GM23338 (cell line): ENCODE measurements around the gene SON. TPM values are rescaled to one million over a fixed set of nuclear protein-coding genes. Genes with fewer than 3 reads are reported as not detected.

Experiments used
- ATAC-seq: fragments of 200-7000 bp; cut with Tn5 transposase; 3 replicates; pipeline ENCODE4 v1.9.1; 2020
- DNase-seq: peaks from one replicate; pipeline ENCODE4 v3.0.0-alpha.2; 2015; ENCODE audit warnings: low spot score
- H2AFZ ChIP-seq: fragments of 200-600 bp; sonication (generic); 2 replicates; pipeline ENCODE4 v1.8.0; 2016; ENCODE audit warnings: antibody characterized with exemption, mild to moderate bottlenecking, moderate library complexity
- H3F3A ChIP-seq: fragments of 200-600 bp; sonication (generic); replicated peaks from 2 replicates; pipeline ENCODE4 v1.8.0; 2017; ENCODE audit warnings: antibody characterized with exemption, mixed run types, low read depth
- H3K27ac ChIP-seq: fragments of 200-600 bp; sonication (generic); 2 replicates; pipeline ENCODE4 v1.6.1; 2016; ENCODE audit warnings: low read depth
- H3K27me3 ChIP-seq: fragments of 200-600 bp; sonication (generic); 2 replicates; pipeline ENCODE4 v1.8.0; 2016; ENCODE audit warnings: mild to moderate bottlenecking, mixed run types, moderate library complexity; ENCODE audit not compliant: insufficient read depth
- H3K36me3 ChIP-seq: fragments of 200-600 bp; sonication (generic); 2 replicates; pipeline ENCODE4 v1.8.0; 2016; ENCODE audit warnings: mild to moderate bottlenecking; ENCODE audit not compliant: insufficient read depth
- H3K4me1 ChIP-seq: fragments of 200-600 bp; sonication (generic); 2 replicates; pipeline ENCODE4 v1.8.0; 2016; ENCODE audit warnings: mild to moderate bottlenecking, moderate library complexity; ENCODE audit not compliant: insufficient read depth
- H3K4me2 ChIP-seq: fragments of 200-600 bp; sonication (generic); 2 replicates; pipeline ENCODE4 v1.7.1; 2017; ENCODE audit warnings: mixed run types
- H3K4me3 ChIP-seq: fragments of 200-600 bp; sonication (generic); 2 replicates; pipeline ENCODE4 v1.6.1; 2016; ENCODE audit warnings: mixed run types
- H3K79me2 ChIP-seq: fragments of 200-600 bp; sonication (generic); replicated peaks from 2 replicates; pipeline ENCODE4 v1.8.0; 2017; ENCODE audit warnings: mild to moderate bottlenecking; ENCODE audit not compliant: insufficient read depth
- H3K9me2 ChIP-seq: fragments of 200-600 bp; sonication (generic); 2 replicates; pipeline ENCODE4 v1.8.0; 2017; ENCODE audit not compliant: insufficient read depth
- H4K20me1 ChIP-seq: fragments of 200-600 bp; sonication (generic); replicated peaks from 2 replicates; pipeline ENCODE4 v1.8.0; 2017; ENCODE audit warnings: mild to moderate bottlenecking; ENCODE audit not compliant: insufficient read depth
- H3K27ac Mint-ChIP-seq: 2 replicates; pipeline ENCODE4 v1.8.0; 2020; ENCODE audit warnings: inconsistent platforms, mild to moderate bottlenecking, moderate library complexity, mixed read lengths
- H3K27me3 Mint-ChIP-seq: 3 replicates; pipeline ENCODE4 v1.8.0; 2022; ENCODE audit warnings: low read depth, mild to moderate bottlenecking, moderate library complexity, mixed read lengths, inconsistent platforms; ENCODE audit not compliant: insufficient read depth, poor library complexity
- H3K36me3 Mint-ChIP-seq: 3 replicates; pipeline ENCODE4 v1.8.0; 2021; ENCODE audit warnings: low read depth, mild to moderate bottlenecking, inconsistent platforms, moderate library complexity, mixed read lengths
- H3K4me1 Mint-ChIP-seq: 3 replicates; pipeline ENCODE4 v1.8.0; 2020; ENCODE audit warnings: mild to moderate bottlenecking, inconsistent platforms, mixed read lengths
- H3K4me3 Mint-ChIP-seq: 3 replicates; pipeline ENCODE4 v1.8.0; 2021; ENCODE audit warnings: moderate library complexity, mild to moderate bottlenecking, inconsistent platforms, mixed read lengths
- H3K9me3 Mint-ChIP-seq: 3 replicates; pipeline ENCODE4 v1.8.0; 2020; ENCODE audit warnings: moderate library complexity, mild to moderate bottlenecking, inconsistent platforms, mixed read lengths
- CREB1 ChIP-seq: fragments of 250-450 bp; sonication (Bioruptor Pico); IDR thresholded peaks from 2 replicates; pipeline ENCODE4 v1.5.0; 2020; ENCODE audit warnings: low read depth, mild to moderate bottlenecking, moderate library complexity
- CTCF ChIP-seq, 2 experiments: fragments of 200-600 bp in 1 of 2; sonication (generic) in 1 of 2; conservative IDR thresholded peaks; 2 replicates each; pipeline versions ENCODE4 v1.5.1 to v1.6.1; 2016 to 2017; ENCODE audit warnings: antibody characterized with exemption in 2 of 2, low read depth in 2 of 2, mild to moderate bottlenecking in 2 of 2, moderate library complexity in 1 of 2
- ETS1 ChIP-seq: IDR thresholded peaks from 2 replicates; pipeline ENCODE4 v1.6.1; 2016; ENCODE audit warnings: antibody characterized with exemption
- EZH2 ChIP-seq: fragments of 200-600 bp; sonication (generic); IDR thresholded peaks from one replicate; pipeline ENCODE4 v1.8.0; 2017; ENCODE audit warnings: antibody characterized with exemption, mild to moderate bottlenecking, low read depth; ENCODE audit not compliant: unreplicated experiment
- EZH2phosphoT487 ChIP-seq: fragments of 200-600 bp; sonication (generic); IDR thresholded peaks from one replicate; pipeline ENCODE4 v1.8.1; 2018; ENCODE audit warnings: antibody characterized with exemption; ENCODE audit not compliant: unreplicated experiment
- JUNB ChIP-seq: IDR thresholded peaks from one replicate; pipeline ENCODE4 v1.6.1; 2016; ENCODE audit warnings: antibody characterized with exemption; ENCODE audit not compliant: unreplicated experiment
- NANOG ChIP-seq: IDR thresholded peaks from 2 replicates; pipeline ENCODE4 v1.6.1; 2016; ENCODE audit warnings: antibody characterized with exemption, borderline replicate concordance
- POLR2AphosphoS5 ChIP-seq: IDR thresholded peaks from 2 replicates; pipeline ENCODE4 v1.6.1; 2016; ENCODE audit warnings: antibody characterized with exemption, low read depth
- REST ChIP-seq: IDR thresholded peaks from one replicate; pipeline ENCODE4 v1.6.1; 2018; ENCODE audit warnings: antibody characterized with exemption; ENCODE audit not compliant: unreplicated experiment
- STAT1 ChIP-seq: IDR thresholded peaks from one replicate; pipeline ENCODE4 v1.6.1; 2016; ENCODE audit warnings: antibody characterized with exemption; ENCODE audit not compliant: unreplicated experiment
- ZNF114 ChIP-seq: fragments of 250-450 bp; sonication (Bioruptor Pico); IDR thresholded peaks from 2 replicates; pipeline ENCODE4 v1.5.0; 2020; ENCODE audit warnings: mild to moderate bottlenecking, moderate library complexity
- ZNF331 ChIP-seq: fragments of 250-450 bp; sonication (Bioruptor Pico); IDR thresholded peaks from 2 replicates; pipeline ENCODE4 v1.5.0; 2020; ENCODE audit warnings: low read depth, mild to moderate bottlenecking, moderate library complexity
- ZNF462 ChIP-seq: fragments of 250-450 bp; sonication (Bioruptor Pico); IDR thresholded peaks from 2 replicates; pipeline ENCODE4 v1.5.0; 2020; ENCODE audit warnings: mild to moderate bottlenecking, moderate library complexity
- polyA plus RNA-seq: library from polyadenylated mRNA; unstranded; fragments of >200 nt; fragmentation: Nextera tagmentation; extraction: Ambion mirVana; gene quantifications from 2 replicates; pipeline ENCODE4 v1.2.1, GENCODE V29; 2016
- total RNA-seq: library from RNA; depleted of rRNA; stranded (reverse); fragments of >200 nt; shearing (Covaris generic); gene quantifications from 2 replicates; pipeline ENCODE4 v1.2.3, GENCODE V29; 2014

Gene SON
- total and polyA plus RNA-seq, 2 experiments from 2014 or later: 361 to 1,421 TPM

GRCh38 chr21:33546086-33546485 is 3.2 kb downstream of the SON start:
- Histone ChIP-seq H3K4me1 (peaks cover 7% of the 10 kb centered on the region), H2AFZ (no peak overlapping the region), H3K27ac (no peak overlapping the region), H3K79me2 (peaks cover 90% of the 10 kb centered on the region), H3K36me3 (peaks cover 29% of the 10 kb centered on the region), H3K9me2 (no peaks in the 10 kb centered on the region), H3K27me3 (no peaks in the 10 kb centered on the region), H3K4me2 (no peak overlapping the region), H3F3A (peaks cover 13% of the 10 kb centered on the region), H3K4me3 (no peak overlapping the region), H4K20me1 (peaks cover 39% of the 10 kb centered on the region)
- Mint-ChIP-seq H3K27ac (no peak overlapping the region), H3K9me3 (no peaks in the 10 kb centered on the region), H3K4me1 (no peaks in the 10 kb centered on the region; the same call in 1 of the 3 replicates), H3K27me3 (peaks cover 8% of the 10 kb centered on the region), H3K36me3 (peaks cover 67% of the 10 kb centered on the region), H3K4me3 (no peak overlapping the region; the same call in 2 of the 3 replicates)
- DNase-seq (no peak), ATAC-seq (no peak)
- TF ChIP-seq REST (no peak), NANOG (no peak), STAT1 (no peak), EZH2 (no peak), ETS1 (no peak), JUNB (no peak), CREB1 (CRISPR knock-in tag) (no peak), ZNF114 (CRISPR knock-in tag) (no peak), ZNF462 (CRISPR knock-in tag) (no peak), CTCF (conservative IDR thresholded peaks at IDR 0.05; ENCODE audit: low read depth in 2 of 2) (no peak), ZNF331 (no peak), EZH2phosphoT487 (no peak), POLR2AphosphoS5 (no peak)
